ENCODE measurements around the gene SLX4. TPM values are rescaled to one million over a fixed set of nuclear protein-coding genes. Genes with fewer than 3 reads are reported as not detected.

SLX4 gene
- polyA plus RNA-seq, 1 donor = 6.6 TPM

GRCh38 chr16:3550851-3551847 lies 60.3 kb downstream of the SLX4 start:
- no peak for DNase-seq
- Histone ChIP-seq H3K27me3 (ENCODE audit: control insufficient read depth, insufficient read depth, low read length) (no peaks in the 10 kb centered on the region), H3K4me3 (ENCODE audit: low read length) (no peak overlapping the region), H3K4me1 (ENCODE audit: control insufficient read depth, insufficient read depth, low read length) (no peaks in the 10 kb centered on the region), H3K9me3 (ENCODE audit: control insufficient read depth, low read depth, low read length) (peaks cover 5% of the 10 kb centered on the region), H3K36me3 (ENCODE audit: control insufficient read depth, insufficient read depth, low read length) (no peaks in the 10 kb centered on the region), H3K27ac (ENCODE audit: low read length) (no peak overlapping the region)
- WGBS (ENCODE audit: insufficient coverage, low lambda C conversion rate) = 92% methylated on average over 6 of the region's 6 CpGs

- WGBS (ENCODE audit: insufficient coverage, low lambda C conversion rate) = no CpG with 5 or more reads among the region's 2 CpGs
- Histone ChIP-seq H3K36me3 (ENCODE audit: control insufficient read depth, insufficient read depth, low read length) (no peaks in the 10 kb centered on the region), H3K27ac (ENCODE audit: low read length) (no peak overlapping the region), H3K4me3 (ENCODE audit: low read length) (no peak overlapping the region), H3K9me3 (ENCODE audit: control insufficient read depth, low read depth, low read length) (peaks cover 5% of the 10 kb centered on the region), H3K4me1 (ENCODE audit: control insufficient read depth, insufficient read depth, low read length) (no peaks in the 10 kb centered on the region), H3K27me3 (ENCODE audit: control insufficient read depth, insufficient read depth, low read length) (no peaks in the 10 kb centered on the region)
- no peak for DNase-seq
Observed at GRCh38 chr16:3549906-3550305, 61.5 kb downstream of the SLX4 start.

GRCh38 chr16:3548859-3549258 lies 62.5 kb downstream of the SLX4 start:
- Histone ChIP-seq H3K27ac (ENCODE audit: low read length) (no peak overlapping the region), H3K36me3 (ENCODE audit: control insufficient read depth, insufficient read depth, low read length) (no peaks in the 10 kb centered on the region), H3K4me3 (ENCODE audit: low read length) (no peak overlapping the region), H3K4me1 (ENCODE audit: control insufficient read depth, insufficient read depth, low read length) (no peaks in the 10 kb centered on the region), H3K9me3 (ENCODE audit: control insufficient read depth, low read depth, low read length) (peaks cover 5% of the 10 kb centered on the region), H3K27me3 (ENCODE audit: control insufficient read depth, insufficient read depth, low read length) (no peaks in the 10 kb centered on the region)
- no peak for DNase-seq
- no CpG with 5 or more reads among the region's 15 CpGs for WGBS (ENCODE audit: insufficient coverage, low lambda C conversion rate)

DNA sequence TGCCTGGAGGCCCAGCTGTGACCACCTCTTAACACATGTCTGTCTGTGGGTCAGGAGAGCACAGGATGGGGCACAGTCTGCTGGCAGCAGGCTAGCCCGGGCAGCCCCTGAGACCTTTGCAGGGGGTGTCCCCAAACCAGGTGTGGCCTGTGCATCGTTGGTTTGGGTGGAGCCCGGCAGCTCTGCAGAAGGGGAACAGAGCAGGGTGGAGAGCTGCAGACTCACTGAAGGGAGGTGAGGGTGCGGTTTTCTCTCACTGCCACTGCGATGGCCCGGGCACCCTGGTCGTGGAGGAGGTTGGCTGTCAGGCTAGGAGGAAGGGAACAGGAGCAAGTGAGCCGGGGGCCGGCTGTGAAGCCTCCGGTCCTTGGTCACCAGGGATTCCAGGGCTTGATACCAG lies 63.0 kb downstream of the SLX4 start:
- no peak overlapping the region for H3K4me3 ChIP-seq (ENCODE audit: low read length)
- no peaks in the 10 kb centered on the region for H3K36me3 ChIP-seq (ENCODE audit: control insufficient read depth, insufficient read depth, low read length)
- H3K9me3 ChIP-seq (ENCODE audit: control insufficient read depth, low read depth, low read length) = peaks cover 5% of the 10 kb centered on the region
- H3K4me1 ChIP-seq (ENCODE audit: control insufficient read depth, insufficient read depth, low read length) = no peaks in the 10 kb centered on the region
- WGBS (ENCODE audit: insufficient coverage, low lambda C conversion rate) = no CpG with 5 or more reads among the region's 10 CpGs
- H3K27ac ChIP-seq (ENCODE audit: low read length) = no peak overlapping the region
- H3K27me3 ChIP-seq (ENCODE audit: control insufficient read depth, insufficient read depth, low read length) = no peaks in the 10 kb centered on the region
- no peak for DNase-seq

GRCh38 chr16:3546986-3547682 lies 64.3 kb downstream of the SLX4 start:
- no peaks in the 10 kb centered on the region for H3K4me1 ChIP-seq (ENCODE audit: control insufficient read depth, insufficient read depth, low read length)
- no peak overlapping the region for H3K27ac ChIP-seq (ENCODE audit: low read length)
- H3K36me3 ChIP-seq (ENCODE audit: control insufficient read depth, insufficient read depth, low read length) = no peaks in the 10 kb centered on the region
- no peak for DNase-seq
- H3K27me3 ChIP-seq (ENCODE audit: control insufficient read depth, insufficient read depth, low read length) = no peaks in the 10 kb centered on the region
- WGBS (ENCODE audit: insufficient coverage, low lambda C conversion rate) = no CpG with 5 or more reads among the region's 15 CpGs
- peaks cover 5% of the 10 kb centered on the region for H3K9me3 ChIP-seq (ENCODE audit: control insufficient read depth, low read depth, low read length)
- H3K4me3 ChIP-seq (ENCODE audit: low read length) = no peak overlapping the region

DNA sequence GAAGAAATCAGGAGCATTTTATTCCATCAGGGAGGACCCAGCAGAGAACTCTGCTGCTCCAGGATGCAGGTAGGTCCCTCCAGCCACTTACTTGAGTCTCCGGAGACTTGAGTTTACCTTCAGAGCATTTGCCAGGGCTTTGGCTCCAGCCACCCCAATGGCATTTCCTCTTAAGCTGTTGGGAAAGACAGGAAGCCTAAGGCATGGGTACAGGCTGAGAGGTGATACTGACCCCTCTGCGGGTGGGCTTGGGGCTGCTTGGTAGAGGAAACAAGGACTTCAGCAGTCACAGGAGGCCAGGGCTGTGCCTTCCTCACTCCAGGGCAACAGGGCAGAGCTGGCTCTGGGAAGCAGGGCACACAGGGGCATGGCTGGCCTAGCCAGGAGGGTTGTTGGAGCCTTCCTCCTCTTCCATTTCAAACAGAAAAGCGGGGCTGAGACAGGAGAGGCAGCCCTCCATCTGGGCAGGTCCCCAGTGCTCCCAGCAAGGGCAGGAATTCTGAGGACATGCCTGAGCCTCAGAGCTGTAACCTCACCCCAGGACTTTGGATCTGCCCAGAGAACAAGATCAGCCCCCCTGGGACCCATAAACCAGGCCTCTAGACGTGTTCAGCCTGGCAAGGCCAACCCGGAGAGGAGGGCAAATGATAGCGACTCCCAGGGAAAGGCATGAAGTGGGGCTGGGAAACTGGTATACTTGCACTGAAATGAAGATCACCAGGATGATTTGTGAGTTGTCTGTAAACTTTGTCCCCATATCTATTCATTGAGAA lies 68.6 kb downstream of the SLX4 start:
- DNase-seq = peak; percentile 17 to 47
- Histone ChIP-seq H3K4me3 (ENCODE audit: low read length) (no peak overlapping the region), H3K36me3 (ENCODE audit: control insufficient read depth, insufficient read depth, low read length) (peaks cover 14% of the 10 kb centered on the region), H3K9me3 (ENCODE audit: control insufficient read depth, low read depth, low read length) (no peaks in the 10 kb centered on the region), H3K4me1 (ENCODE audit: control insufficient read depth, insufficient read depth, low read length) (no peaks in the 10 kb centered on the region), H3K27me3 (ENCODE audit: control insufficient read depth, insufficient read depth, low read length) (no peaks in the 10 kb centered on the region), H3K27ac (ENCODE audit: low read length) (no peak overlapping the region)
- no CpG with 5 or more reads among the region's 6 CpGs for WGBS (ENCODE audit: insufficient coverage, low lambda C conversion rate)

GRCh38 chr16:3541527-3542155 lies 69.8 kb downstream of the SLX4 start:
- no peaks in the 10 kb centered on the region for H3K27me3 ChIP-seq (ENCODE audit: control insufficient read depth, insufficient read depth, low read length)
- H3K9me3 ChIP-seq (ENCODE audit: control insufficient read depth, low read depth, low read length) = no peaks in the 10 kb centered on the region
- peaks cover 18% of the 10 kb centered on the region for H3K36me3 ChIP-seq (ENCODE audit: control insufficient read depth, insufficient read depth, low read length)
- H3K27ac ChIP-seq (ENCODE audit: low read length) = no peak overlapping the region
- WGBS (ENCODE audit: insufficient coverage, low lambda C conversion rate) = no CpG with 5 or more reads among the region's 13 CpGs
- H3K4me1 ChIP-seq (ENCODE audit: control insufficient read depth, insufficient read depth, low read length) = no peaks in the 10 kb centered on the region
- DNase-seq = no peak
- no peak overlapping the region for H3K4me3 ChIP-seq (ENCODE audit: low read length)

- H3K27ac ChIP-seq (ENCODE audit: low read length) = no peak overlapping the region
- no peaks in the 10 kb centered on the region for H3K4me1 ChIP-seq (ENCODE audit: control insufficient read depth, insufficient read depth, low read length)
- no peaks in the 10 kb centered on the region for H3K27me3 ChIP-seq (ENCODE audit: control insufficient read depth, insufficient read depth, low read length)
- DNase-seq = no peak
- H3K36me3 ChIP-seq (ENCODE audit: control insufficient read depth, insufficient read depth, low read length) = peaks cover 42% of the 10 kb centered on the region
- H3K9me3 ChIP-seq (ENCODE audit: control insufficient read depth, low read depth, low read length) = no peaks in the 10 kb centered on the region
- 50% methylated on average over 2 of the region's 4 CpGs for WGBS (ENCODE audit: insufficient coverage, low lambda C conversion rate)
- H3K4me3 ChIP-seq (ENCODE audit: low read length) = no peak overlapping the region
Observed at GRCh38 chr16:3538222-3538621, 73.2 kb downstream of the SLX4 start.

DNA sequence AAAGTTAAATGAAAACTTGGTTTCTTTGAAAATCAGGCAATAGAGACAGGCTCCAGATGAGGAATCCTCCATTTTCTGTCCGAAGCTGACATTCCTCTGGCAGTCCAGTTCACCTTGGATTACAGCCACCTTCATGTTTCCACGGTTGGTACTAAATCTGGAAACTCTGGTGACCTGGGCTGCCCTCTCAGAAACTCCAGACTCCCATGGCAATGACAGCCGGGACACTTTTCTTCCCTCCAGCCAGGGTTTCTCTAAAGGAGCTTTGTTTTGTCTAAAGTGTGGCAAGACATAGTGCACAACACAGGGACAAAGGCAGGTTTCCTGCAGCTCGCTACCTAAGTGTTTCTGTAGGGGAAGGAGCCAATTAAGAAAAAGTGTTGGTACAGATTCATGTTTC lies 74.6 kb downstream of the SLX4 start:
- no CpG with 5 or more reads among the region's 4 CpGs for WGBS (ENCODE audit: insufficient coverage, low lambda C conversion rate)
- Histone ChIP-seq H3K27ac (ENCODE audit: low read length) (no peak overlapping the region), H3K36me3 (ENCODE audit: control insufficient read depth, insufficient read depth, low read length) (peaks cover 48% of the 10 kb centered on the region)

GRCh38 chr16:3536271-3536731 lies 75.1 kb downstream of the SLX4 start:
- WGBS (ENCODE audit: insufficient coverage, low lambda C conversion rate) = 76% methylated on average over 2 of the region's 3 CpGs
- H3K27ac ChIP-seq (ENCODE audit: low read length) = no peak overlapping the region
- peaks cover 44% of the 10 kb centered on the region for H3K36me3 ChIP-seq (ENCODE audit: control insufficient read depth, insufficient read depth, low read length)

More for the DNA sequence above, 74.6 kb downstream of the SLX4 start:
- no peak for DNase-seq
- Histone ChIP-seq H3K4me1 (ENCODE audit: control insufficient read depth, insufficient read depth, low read length) (no peaks in the 10 kb centered on the region), H3K27me3 (ENCODE audit: control insufficient read depth, insufficient read depth, low read length) (no peaks in the 10 kb centered on the region), H3K9me3 (ENCODE audit: control insufficient read depth, low read depth, low read length) (no peaks in the 10 kb centered on the region), H3K4me3 (ENCODE audit: low read length) (no peak overlapping the region)

More at GRCh38 chr16:3536271-3536731, 75.1 kb downstream of the SLX4 start:
- no peak for DNase-seq
- Histone ChIP-seq H3K4me1 (ENCODE audit: control insufficient read depth, insufficient read depth, low read length) (no peaks in the 10 kb centered on the region), H3K27me3 (ENCODE audit: control insufficient read depth, insufficient read depth, low read length) (no peaks in the 10 kb centered on the region), H3K9me3 (ENCODE audit: control insufficient read depth, low read depth, low read length) (no peaks in the 10 kb centered on the region), H3K4me3 (ENCODE audit: low read length) (no peak overlapping the region)

Data from large intestine (tissue), 3 donors.